H1 (cell line): ENCODE results near the gene FADS2.

Source experiments
- CHD1 ChIP-seq: IDR thresholded peaks from 2 replicates; pipeline ENCODE4 v1.6.1; 2012; ENCODE audit warnings: low read depth, low read length, improper control_type of control experiment
- CHD2 ChIP-seq: IDR thresholded peaks from 2 replicates; pipeline ENCODE4 v1.6.1; 2012; ENCODE audit warnings: low read length, improper control_type of control experiment
- EGR1 ChIP-seq: IDR thresholded peaks from 2 replicates; pipeline ENCODE4 v1.6.1; 2011; ENCODE audit warnings: low read depth, low read length, borderline replicate concordance
- GTF2F1 ChIP-seq: IDR thresholded peaks from 2 replicates; pipeline ENCODE4 v1.6.1; 2012; ENCODE audit warnings: low read depth, low read length, improper control_type of control experiment, borderline replicate concordance
- JUND ChIP-seq: IDR thresholded peaks from 2 replicates; pipeline ENCODE4 v1.6.1; 2011; ENCODE audit warnings: mild to moderate bottlenecking, improper control_type of control experiment, low read length
- MAX ChIP-seq: IDR thresholded peaks from 2 replicates; pipeline ENCODE4 v1.6.1; 2012; ENCODE audit warnings: inconsistent platforms
- RAD21 ChIP-seq, 2 experiments: IDR thresholded peaks in 1 of 2; conservative IDR thresholded peaks in 1 of 2; 2 replicates each; pipeline ENCODE4 v1.6.1; 2011; ENCODE audit warnings: low read depth in 2 of 2, low read length in 2 of 2, improper control_type of control experiment in 1 of 2, inconsistent platforms in 1 of 2, mild to moderate bottlenecking in 1 of 2, moderate library complexity in 1 of 2
- SIN3A ChIP-seq, 2 experiments: IDR thresholded peaks in 1 of 2; conservative IDR thresholded peaks in 1 of 2; 2 replicates each; pipeline ENCODE4 v1.6.1; 2011 to 2012; ENCODE audit warnings: low read length in 2 of 2, improper control_type of control experiment in 1 of 2, low read depth in 1 of 2, mild to moderate bottlenecking in 1 of 2

- TF ChIP-seq CHD1 (no peak), CHD2 (no peak), JUND (no peak), MAX (no peak), SIN3A (conservative IDR thresholded peaks at IDR 0.05 in 1 of 2, IDR thresholded peaks at IDR 0.05 in 1 of 2; ENCODE audit: low read depth in 1 of 2, low read length in 2 of 2) (no peak), RAD21 (IDR thresholded peaks at IDR 0.05 in 1 of 2, conservative IDR thresholded peaks at IDR 0.05 in 1 of 2; ENCODE audit: low read depth in 2 of 2, low read length in 2 of 2) (no peak), EGR1 (no peak), GTF2F1 (no peak)
Observed at GRCh38 chr11:61805146-61805545, 23.0 kb upstream of the FADS2 start.
